ENCODE data around the gene GTF2H1. TPM values are rescaled to one million over a fixed set of nuclear protein-coding genes. Genes with fewer than 3 reads are reported as not detected.
A peak's percentile ranks its signal among the peaks of the same experiment; 100 is the strongest.

Gene GTF2H1
- total and polyA plus RNA-seq, 11 donors: 11.1 to 37.2 (median 25.4) TPM

DNA sequence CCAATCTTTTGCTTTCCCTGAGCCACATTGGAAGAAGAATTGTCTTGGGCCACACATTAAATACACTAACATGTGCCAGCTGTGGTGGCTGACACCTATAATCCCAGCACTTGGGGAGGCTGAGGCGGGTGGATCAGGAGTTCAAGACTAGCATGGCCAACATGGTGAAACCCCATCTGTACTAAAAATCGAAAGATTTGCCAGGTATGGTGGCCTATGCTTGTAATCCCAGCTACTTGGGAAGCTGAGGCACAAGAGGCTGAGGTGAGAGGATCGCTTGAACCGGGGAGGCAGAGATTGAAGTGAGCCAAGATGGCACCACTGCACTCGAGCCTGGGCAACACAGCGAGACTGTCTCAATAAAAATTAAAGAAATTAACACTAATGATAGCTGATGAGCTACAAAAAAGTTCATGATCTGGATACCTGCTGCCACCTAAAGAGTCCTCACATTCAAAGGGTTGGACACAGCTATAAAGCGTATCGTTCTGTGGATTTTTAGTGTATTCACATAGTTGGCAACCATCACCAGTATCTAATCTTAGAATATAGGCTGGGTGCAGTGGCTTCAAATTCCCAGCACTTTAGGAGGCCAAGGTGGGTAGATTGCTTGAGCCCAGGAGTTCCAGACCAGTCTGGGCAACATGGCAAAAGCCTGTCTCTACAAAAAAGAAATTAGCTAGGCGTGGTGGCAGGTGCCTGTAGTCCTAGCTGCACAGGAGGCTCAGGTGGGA lies 86.4 kb downstream of the GTF2H1 start:
- WGBS, 4 donors: 90 to 94% (median 93%) methylated on average over 9 of the region's 9 CpGs
- Histone ChIP-seq H3K27ac (no peak overlapping the region), H3K36me3 (peaks cover 6 to 56% (median 53%) of the 10 kb centered on the region in 9 donors), H3K27me3 (no peaks in the 10 kb centered on the region), H3K9me3 (no peaks in the 10 kb centered on the region), H3K4me1 (peaks cover 0 to 5% (median 0%) of the 10 kb centered on the region in 12 donors), H3K4me3 (no peak overlapping the region)
- TF ChIP-seq POLR2A (IDR thresholded peaks at IDR 0.05) (no peak), CTCF (IDR thresholded peaks at IDR 0.05) (no peak)
- ATAC-seq (peak in 2 of 4 donors; percentile 33 to 40), DNase-seq (no peak)
- intact Hi-C loops (cut with DNase I): loop anchor here in 1 of 10 donors (10.0 kb wide), 1 partner anchor 106 kb away; no protein-coding TSS in a partner anchor

GRCh38 chr11:18416459-18416858 lies 94.1 kb downstream of the GTF2H1 start:
- Histone ChIP-seq H3K4me1 (peaks cover 0 to 5% (median 0%) of the 10 kb centered on the region in 12 donors), H3K27ac (no peak overlapping the region), H3K9me3 (no peaks in the 10 kb centered on the region), H3K27me3 (no peaks in the 10 kb centered on the region), H3K36me3 (no peaks in the 10 kb centered on the region), H3K4me3 (no peak overlapping the region)
- TF ChIP-seq CTCF (IDR thresholded peaks at IDR 0.05) (no peak), POLR2A (IDR thresholded peaks at IDR 0.05) (no peak)
- intact Hi-C loops (cut with DNase I): loop anchor here in 1 of 10 donors (10.0 kb wide), 1 partner anchor 52 kb away; no protein-coding TSS in a partner anchor
- 72 to 84% (median 76%) methylated on average over 3 of the region's 3 CpGs for WGBS, 4 donors
- DNase-seq: no peak
- no peak for ATAC-seq

Small RNA genes lying within 50 kb of the gene (microRNA-seq; reads per million reads assigned to microRNA genes)
- 0 to 1.0 (median 0.43) reads per million in 4 donors for gene MIR3159

Other genes with a start within 250 kb of the GTF2H1 start
- 1 to 10 TPM; 4.9 to 7.6 (median 6.6) TPM for gene SAAL1, start 216.5 kb upstream of the GTF2H1 start, total RNA-seq
- gene SAAL1, start 216.5 kb upstream of the GTF2H1 start, polyA plus RNA-seq: 10 to 100 TPM in 1 of 2 donors, 1 to 10 TPM in 1; 7.5 to 10.9 TPM
- not detected for gene MRGPRX3, start 190.0 kb upstream of the GTF2H1 start, total RNA-seq
- gene MRGPRX3, start 190.0 kb upstream of the GTF2H1 start, polyA plus RNA-seq: not detected
- gene MRGPRX4, start 149.7 kb upstream of the GTF2H1 start, total RNA-seq: not detected
- gene MRGPRX4, start 149.7 kb upstream of the GTF2H1 start, polyA plus RNA-seq: not detected
- not detected for gene SAA4, start 85.8 kb upstream of the GTF2H1 start, total RNA-seq
- not detected for gene SAA4, start 85.8 kb upstream of the GTF2H1 start, polyA plus RNA-seq
- gene SAA2, start 73.9 kb upstream of the GTF2H1 start, total RNA-seq: 1 to 10 TPM in 3 of 9 donors, under 1 TPM in 1, not detected in 5; 0.56 to 2.2 (median 1.3) TPM
- gene SAA2, start 73.9 kb upstream of the GTF2H1 start, polyA plus RNA-seq: 1 to 10 TPM in 1 of 2 donors, not detected in 1; 1.9 TPM
- gene SAA1, start 56.3 kb upstream of the GTF2H1 start, total RNA-seq: 1 to 10 TPM in 4 of 9 donors, not detected in 5; 1.4 to 8.6 (median 2.3) TPM
- gene SAA1, start 56.3 kb upstream of the GTF2H1 start, polyA plus RNA-seq: 1 to 10 TPM; 6.0 to 7.2 TPM
- gene HPS5, start 427 bp upstream of the GTF2H1 start, total RNA-seq: 10 to 100 TPM in 7 of 9 donors, 1 to 10 TPM in 2; 6.4 to 19.3 (median 12.5) TPM
- gene HPS5, start 427 bp upstream of the GTF2H1 start, polyA plus RNA-seq: 1 to 10 TPM; 6.1 to 9.8 TPM
- gene LDHA, start 72.0 kb downstream of the GTF2H1 start, total RNA-seq: 100 to 1,000 TPM; 191 to 688 (median 322) TPM
- 100 to 1,000 TPM; 212 to 961 TPM for gene LDHA, start 72.0 kb downstream of the GTF2H1 start, polyA plus RNA-seq
- gene LDHC, start 89.8 kb downstream of the GTF2H1 start, total RNA-seq: 1 to 10 TPM in 2 of 9 donors, not detected in 7; 1.6 to 1.9 TPM
- 1 to 10 TPM in 1 of 2 donors, not detected in 1; 1.5 TPM for gene LDHC, start 89.8 kb downstream of the GTF2H1 start, polyA plus RNA-seq
- not detected for gene LDHAL6A, start 133.3 kb downstream of the GTF2H1 start, total RNA-seq
- not detected for gene LDHAL6A, start 133.3 kb downstream of the GTF2H1 start, polyA plus RNA-seq
- 100 to 1,000 TPM in 2 of 9 donors, 10 to 100 TPM in 7; 58.6 to 156 (median 69.1) TPM for gene TSG101, start 204.4 kb downstream of the GTF2H1 start, total RNA-seq
- 10 to 100 TPM; 33.1 to 95.0 TPM for gene TSG101, start 204.4 kb downstream of the GTF2H1 start, polyA plus RNA-seq